ENCODE data around the gene MEGF11.

- TF ChIP-seq CTCF (conservative IDR thresholded peaks at IDR 0.05; ENCODE audit: low read depth, low read length) (no peak), EZH2 (IDR thresholded peaks at IDR 0.05; ENCODE audit: low read length, unreplicated experiment) (no peak), EZH2phosphoT487 (IDR thresholded peaks at IDR 0.05; ENCODE audit: borderline replicate concordance, low read length) (no peak)
Observed at GRCh38 chr15:66254089-66254950, 770 bp upstream of the MEGF11 start.
